CD4-positive, alpha-beta memory T cell (primary cell): ENCODE measurements around the gene CDR2L. TPM values are rescaled to one million over a fixed set of nuclear protein-coding genes. Genes with fewer than 3 reads are reported as not detected.

Experiments used
- CTCF ChIA-PET: fragments of 350-600 bp; sonication (Branson Sonifier 250); formaldehyde crosslinking; loops from one replicate; lab custom pipeline; 2021; ENCODE audit warnings: inconsistent platforms; ENCODE audit not compliant: partially characterized antibody; lab: Charles Lee
- POLR2A ChIA-PET: fragments of 350-600 bp; sonication (Branson Sonifier 250); formaldehyde crosslinking; loops from one replicate; lab custom pipeline; 2021; ENCODE audit not compliant: partially characterized antibody; lab: Charles Lee
- DNase-seq, 5 donors: peaks; one replicate each; pipeline versions ENCODE4 v3.0.0 to v3.0.0-alpha.2; 2020 to 2022; ENCODE audit warnings: mixed read lengths in 1 of 5
- H3K27ac ChIP-seq: one replicate; pipeline ENCODE4 v1.7.0; 2013; ENCODE audit warnings: low read depth, low read length
- H3K27me3 ChIP-seq: 2 replicates; pipeline ENCODE4 v1.7.0; 2013; ENCODE audit warnings: mild to moderate bottlenecking, low read length, moderate library complexity; ENCODE audit not compliant: insufficient read depth
- H3K36me3 ChIP-seq: 2 replicates; pipeline ENCODE4 v1.7.0; 2013; ENCODE audit warnings: mild to moderate bottlenecking, low read length, moderate library complexity; ENCODE audit not compliant: insufficient read depth
- H3K4me1 ChIP-seq: 2 replicates; pipeline ENCODE4 v1.7.0; 2013; ENCODE audit warnings: mild to moderate bottlenecking, low read length, moderate library complexity; ENCODE audit not compliant: insufficient read depth
- H3K4me3 ChIP-seq, 2 donors: one replicate each; pipeline ENCODE4 v1.7.0; 2013; ENCODE audit warnings: low read length in 2 of 2, mild to moderate bottlenecking in 1 of 2
- H3K9me3 ChIP-seq, 2 donors: one replicate each; pipeline ENCODE4 v1.7.0; 2013; ENCODE audit warnings: low read length in 2 of 2, control low read depth in 1 of 2; ENCODE audit not compliant: control insufficient read depth in 1 of 2
- H3K27ac Mint-ChIP-seq, 7 donors: one replicate each; pipeline ENCODE4 v1.8.0; 2020 to 2021; ENCODE audit warnings: mixed read lengths in 7 of 7, mild to moderate bottlenecking in 6 of 7, inconsistent platforms in 3 of 7, moderate library complexity in 3 of 7
- H3K27me3 Mint-ChIP-seq, 2 donors: one replicate each; pipeline ENCODE4 v1.8.0; 2020 to 2021; ENCODE audit warnings: mixed read lengths in 2 of 2
- H3K36me3 Mint-ChIP-seq, 2 donors: one replicate each; pipeline ENCODE4 v1.8.0; 2020 to 2021; ENCODE audit warnings: mixed read lengths in 2 of 2, inconsistent platforms in 1 of 2, mild to moderate bottlenecking in 1 of 2
- H3K4me1 Mint-ChIP-seq, 4 donors: one replicate each; pipeline ENCODE4 v1.8.0; 2020 to 2021; ENCODE audit warnings: mixed read lengths in 4 of 4, mild to moderate bottlenecking in 1 of 4
- H3K4me3 Mint-ChIP-seq, 8 donors: one replicate each; pipeline ENCODE4 v1.8.0; 2020 to 2021; ENCODE audit warnings: mixed read lengths in 8 of 8, mild to moderate bottlenecking in 7 of 8, moderate library complexity in 6 of 8, inconsistent platforms in 3 of 8
- H3K9me3 Mint-ChIP-seq, 8 donors: one replicate each; pipeline ENCODE4 v1.8.0; 2020 to 2021; ENCODE audit warnings: mixed read lengths in 8 of 8, mild to moderate bottlenecking in 5 of 8, inconsistent platforms in 3 of 8, moderate library complexity in 1 of 8
- intact Hi-C: fragments of 100-400 bp; cut with micrococcal nuclease; formaldehyde crosslinking; loops from one replicate; pipeline ENCODE4 v1.15.1; 2023
- polyA plus RNA-seq, 2 donors: library from polyadenylated mRNA; unstranded; fragments of 300-500 nt; fragmentation: Illumina TruSeq; gene quantifications; one replicate each; pipeline ENCODE4 v1.2.3, GENCODE V29; 2021
- total RNA-seq, 2 experiments: library from RNA; stranded (reverse); gene quantifications; one replicate each; pipeline ENCODE4 v1.2.3, GENCODE V29; 2021

CDR2L gene
- total and polyA plus RNA-seq, 4 experiments from 2014 or later, result 0.08 to 0.20 TPM; not detected in 2

GRCh38 chr17:75033346-75034235, 46.2 kb downstream of the CDR2L start:
- DNase-seq, result peak; percentile 81 to 89 (median 86)
- peaks cover 0 to 14% of the 10 kb centered on the region in 2 donors for H3K27me3 Mint-ChIP-seq
- peak overlapping the region; percentile 79 to 91 (median 88) for H3K4me3 Mint-ChIP-seq
- peaks cover 0 to 25% (median 0%) of the 10 kb centered on the region in 8 donors for H3K9me3 Mint-ChIP-seq
- Histone ChIP-seq H3K27ac (peak overlapping the region; percentile 55), H3K27me3 (no peaks in the 10 kb centered on the region), H3K36me3 (peaks cover 4% of the 10 kb centered on the region), H3K4me1 (peaks cover 57% of the 10 kb centered on the region), H3K9me3 (no peaks in the 10 kb centered on the region), H3K4me3 (peak overlapping the region; percentile 64 to 70)
- intact Hi-C loops, result loop anchor here (2.0 to 5.0 kb wide), 3 partner anchors 13 to 161 kb away; partner anchors contain the start of genes ATP5PD, CDR2L, FDXR and KCTD2
- peaks cover 30 to 69% (median 54%) of the 10 kb centered on the region in 4 donors for H3K4me1 Mint-ChIP-seq
- CTCF ChIA-PET, result interaction anchor here (1.9 to 3.9 kb wide), 3 partner anchors 21 to 80 kb away, joined by 6 to 23 read pairs (median 9); partner anchors contain the start of gene MRPL58
- POLR2A ChIA-PET, result interaction anchor here (0.6 to 7.1 kb wide), 14 partner anchors 9 to 1172 kb away, joined by 3 to 119 read pairs (median 6); partner anchors contain the start of genes ARMC7, ATP5PD, CDR2L and KCTD2
- peaks cover under 1 to 29% of the 10 kb centered on the region in 2 donors for H3K36me3 Mint-ChIP-seq
- H3K27ac Mint-ChIP-seq, result peak overlapping the region; percentile 99 to 100 (median 100)

GRCh38 chr17:75034236-75034908, 46.9 kb downstream of the CDR2L start:
- H3K4me1 Mint-ChIP-seq, result peaks cover 31 to 69% (median 54%) of the 10 kb centered on the region in 4 donors
- no peaks in the 10 kb centered on the region for H3K27me3 ChIP-seq
- CTCF ChIA-PET, result interaction anchor here (1.0 to 3.9 kb wide), 4 partner anchors 22 to 167 kb away, joined by 3 to 23 read pairs (median 8); partner anchors contain the start of gene MRPL58
- peaks cover 57% of the 10 kb centered on the region for H3K4me1 ChIP-seq
- POLR2A ChIA-PET, result interaction anchor here (0.6 to 7.1 kb wide), 19 partner anchors 10 to 1171 kb away, joined by 3 to 119 read pairs (median 5); partner anchors contain the start of genes ARMC7, ATP5PD, CDR2L and GGA3
- H3K9me3 ChIP-seq, result no peaks in the 10 kb centered on the region
- H3K36me3 Mint-ChIP-seq, result peaks cover 5 to 35% of the 10 kb centered on the region in 2 donors
- DNase-seq, result peak; percentile 73 to 83 (median 75)
- peak overlapping the region; percentile 79 to 91 (median 88) for H3K4me3 Mint-ChIP-seq
- peak overlapping the region; percentile 55 for H3K27ac ChIP-seq
- peaks cover 12% of the 10 kb centered on the region for H3K36me3 ChIP-seq
- peak overlapping the region; percentile 64 to 70 for H3K4me3 ChIP-seq
- intact Hi-C loops, result loop anchor here (5.0 kb wide), 1 partner anchor 162 kb away; the partner anchor contains the start of gene FDXR
- H3K9me3 Mint-ChIP-seq, result peaks cover 0 to 25% (median 0%) of the 10 kb centered on the region in 8 donors
- peak overlapping the region; percentile 99 to 100 (median 100) for H3K27ac Mint-ChIP-seq
- peaks cover 0 to 14% of the 10 kb centered on the region in 2 donors for H3K27me3 Mint-ChIP-seq

DNA sequence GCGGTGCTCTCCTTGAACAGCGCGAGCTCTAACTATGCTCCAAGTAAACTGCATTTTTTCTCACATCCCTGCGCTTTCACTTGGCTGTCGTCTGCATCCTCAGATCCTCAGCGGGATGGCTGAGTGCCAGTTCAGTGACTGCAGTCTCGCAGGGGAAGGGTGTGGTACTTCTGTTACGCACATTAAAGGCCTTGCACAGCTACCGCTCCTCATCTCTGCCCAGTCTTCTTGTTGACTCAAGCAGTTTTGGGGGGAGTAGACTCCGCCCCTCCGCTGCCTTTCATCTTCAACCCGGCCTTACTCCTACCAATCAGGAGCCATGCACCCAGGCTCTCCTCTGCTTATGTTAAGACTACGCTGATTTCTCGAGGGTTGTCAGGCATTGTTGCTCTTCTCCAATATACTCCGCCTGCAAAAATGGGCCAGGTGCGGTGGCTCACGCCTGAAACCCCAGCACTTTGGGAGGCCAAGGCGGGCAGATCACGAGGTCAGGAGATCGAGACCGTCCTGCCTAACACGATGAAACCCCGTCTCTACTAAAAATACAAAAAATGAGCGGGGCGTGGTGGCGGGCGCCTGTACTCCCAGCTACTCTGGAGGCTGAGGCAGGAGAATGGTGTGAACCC, 49.3 kb downstream of the CDR2L start:
- Histone ChIP-seq H3K4me3 (peak overlapping the region in 1 of 2 donors; percentile 37), H3K27me3 (no peaks in the 10 kb centered on the region), H3K36me3 (peaks cover 35% of the 10 kb centered on the region), H3K27ac (peak overlapping the region; percentile 64), H3K9me3 (no peaks in the 10 kb centered on the region), H3K4me1 (peaks cover 57% of the 10 kb centered on the region)
- Mint-ChIP-seq H3K4me1 (peaks cover 33 to 62% (median 49%) of the 10 kb centered on the region in 4 donors), H3K4me3 (peak overlapping the region; percentile 83 to 97 (median 90)), H3K27me3 (peaks cover 0 to 14% of the 10 kb centered on the region in 2 donors), H3K36me3 (peaks cover 17 to 54% of the 10 kb centered on the region in 2 donors), H3K9me3 (peaks cover 0 to 25% (median 0%) of the 10 kb centered on the region in 8 donors), H3K27ac (peak overlapping the region; percentile 99 to 100 (median 100))
- intact Hi-C loops, result loop anchor here (1.0 to 5.0 kb wide), 3 partner anchors 11 to 146 kb away; partner anchors contain the start of genes KCTD2, MRPL58 and SUMO2
- ChIA-PET CTCF (interaction anchor here (0.8 to 3.9 kb wide), 6 partner anchors 10 to 33 kb away, joined by 3 to 23 read pairs (median 4); partner anchors contain the start of genes ATP5PD and MRPL58), POLR2A (interaction anchor here (0.6 to 7.1 kb wide), 25 partner anchors 8 to 554 kb away, joined by 3 to 119 read pairs (median 5); partner anchors contain the start of genes ATP5PD, CDR2L, HID1 and JPT1)
- peak; percentile 93 to 99 (median 97) for DNase-seq

DNA sequence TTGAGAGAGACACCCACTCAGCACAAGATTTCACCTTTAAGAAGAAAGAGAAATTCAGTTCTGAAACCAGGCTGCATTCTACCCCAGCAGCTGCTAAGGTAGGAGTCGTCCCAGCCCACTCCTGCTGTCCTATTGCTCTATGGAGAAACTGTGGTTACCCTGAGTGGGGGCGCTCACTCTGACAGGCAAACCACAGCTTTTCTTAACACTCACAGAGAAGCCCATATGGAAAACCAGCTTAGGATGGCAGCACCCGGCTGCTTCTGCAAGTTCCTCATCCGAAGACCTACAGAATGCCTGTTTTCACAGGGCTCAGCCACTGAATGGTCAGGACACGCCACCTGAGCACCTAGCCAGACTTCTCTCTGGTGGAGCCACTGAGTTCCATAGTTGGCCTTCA, 51.8 kb downstream of the CDR2L start:
- Mint-ChIP-seq H3K36me3 (peaks cover 23 to 53% of the 10 kb centered on the region in 2 donors), H3K4me3 (no peak overlapping the region), H3K27me3 (peaks cover 0 to 10% of the 10 kb centered on the region in 2 donors), H3K27ac (peak overlapping the region in 5 of 7 donors; percentile 38 to 79 (median 61)), H3K4me1 (peaks cover 22 to 47% (median 33%) of the 10 kb centered on the region in 4 donors), H3K9me3 (peaks cover 0 to 16% (median 0%) of the 10 kb centered on the region in 8 donors)
- ChIA-PET CTCF (interaction anchor here (0.9 to 1.3 kb wide), 2 partner anchors 17 to 75 kb away, joined by 3 to 4 read pairs; no protein-coding TSS in a partner anchor), POLR2A (interaction anchor here (0.6 to 7.1 kb wide), 5 partner anchors 9 to 477 kb away, joined by 3 to 119 read pairs (median 4); partner anchors contain the start of genes ATP5PD, KCTD2, MRPL58 and TSEN54)
- DNase-seq, result no peak
- peaks cover 33% of the 10 kb centered on the region for H3K4me1 ChIP-seq
- intact Hi-C loops, result loop anchor here (5.0 kb wide), 1 partner anchor 143 kb away; the partner anchor contains the start of gene SUMO2
- no peaks in the 10 kb centered on the region for H3K9me3 ChIP-seq
- no peaks in the 10 kb centered on the region for H3K27me3 ChIP-seq
- peaks cover 42% of the 10 kb centered on the region for H3K36me3 ChIP-seq
- no peak overlapping the region for H3K27ac ChIP-seq
- H3K4me3 ChIP-seq, result no peak overlapping the region

DNA sequence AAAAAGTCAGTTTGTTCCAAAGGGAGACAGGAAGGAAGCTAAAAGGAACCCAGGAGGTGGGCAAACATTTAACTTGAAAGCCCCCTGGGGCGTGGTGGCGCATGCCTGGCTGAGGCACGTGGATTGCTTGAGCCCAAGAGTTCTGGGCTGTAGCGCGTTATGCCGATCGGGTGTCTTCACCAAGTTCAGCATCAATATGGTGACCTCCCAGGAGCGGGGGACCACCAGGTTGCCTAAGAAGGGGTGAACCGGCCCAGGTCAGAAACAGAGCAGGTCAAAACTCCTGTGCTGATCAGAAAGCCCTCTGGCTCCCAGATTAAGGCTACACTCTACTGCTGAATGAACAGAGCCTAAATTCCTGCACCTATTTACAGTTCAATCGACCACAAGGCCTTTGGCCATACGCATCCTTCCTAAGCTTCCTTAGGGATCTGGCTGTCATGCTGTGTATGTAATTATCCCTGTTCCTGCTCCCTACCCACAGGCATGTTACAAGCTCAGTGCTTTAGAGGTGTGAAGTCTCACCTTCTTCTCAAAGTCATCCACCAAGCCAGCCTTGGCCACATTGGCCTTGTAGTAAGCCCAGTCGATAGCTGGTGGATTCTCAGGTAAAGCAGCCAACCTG, 54.3 kb downstream of the CDR2L start:
- peak overlapping the region in 2 of 7 donors; percentile 82 to 84 for H3K27ac Mint-ChIP-seq
- peaks cover 23 to 44% of the 10 kb centered on the region in 2 donors for H3K36me3 Mint-ChIP-seq
- Histone ChIP-seq H3K36me3 (peaks cover 42% of the 10 kb centered on the region), H3K4me1 (peaks cover 20% of the 10 kb centered on the region), H3K9me3 (no peaks in the 10 kb centered on the region), H3K4me3 (no peak overlapping the region), H3K27ac (no peak overlapping the region), H3K27me3 (no peaks in the 10 kb centered on the region)
- ChIA-PET CTCF (interaction anchor here (1.0 to 2.1 kb wide), 3 partner anchors 18 to 80 kb away, joined by 3 to 6 read pairs (median 5); partner anchors contain the start of gene MRPL58), POLR2A (interaction anchor here (1.1 to 2.7 kb wide), 2 partner anchors 29 to 83 kb away, joined by 3 to 9 read pairs; partner anchors contain the start of gene MRPL58)
- DNase-seq, result no peak
- H3K9me3 Mint-ChIP-seq, result no peaks in the 10 kb centered on the region
- H3K4me1 Mint-ChIP-seq, result peaks cover 15 to 43% (median 30%) of the 10 kb centered on the region in 4 donors
- intact Hi-C loops, result no loop called here
- H3K4me3 Mint-ChIP-seq, result no peak overlapping the region
- H3K27me3 Mint-ChIP-seq, result peaks cover 0 to under 1% of the 10 kb centered on the region in 2 donors
